Activated naive CD4-positive, alpha-beta T cell treated with anti-CD3 and anti-CD28 coated beads for 36 hours (primary cell): ENCODE results near the gene PRKCB. TPM values are rescaled to one million over a fixed set of nuclear protein-coding genes. Genes with fewer than 3 reads are reported as not detected.

Source experiments
- CTCF ChIA-PET: fragments of 350-600 bp; sonication (Branson Sonifier 250); formaldehyde crosslinking; loops from one replicate; lab custom pipeline; 2021; ENCODE audit warnings: antibody characterized with exemption; lab: Charles Lee
- DNase-seq: peaks from one replicate; pipeline ENCODE4 v3.0.0-alpha.2; 2020
- H3K27ac Mint-ChIP-seq: one replicate; pipeline ENCODE4 v1.8.0; 2021; ENCODE audit warnings: mild to moderate bottlenecking, mixed read lengths
- H3K27me3 Mint-ChIP-seq: one replicate; pipeline ENCODE4 v1.8.0; 2021; ENCODE audit warnings: low read depth, mixed read lengths
- H3K36me3 Mint-ChIP-seq: one replicate; pipeline ENCODE4 v1.8.0; 2021; ENCODE audit warnings: low read depth, mixed read lengths
- H3K4me1 Mint-ChIP-seq: one replicate; pipeline ENCODE4 v1.8.0; 2021; ENCODE audit warnings: low read depth, mixed read lengths
- H3K4me3 Mint-ChIP-seq: one replicate; pipeline ENCODE4 v1.8.0; 2021; ENCODE audit warnings: mild to moderate bottlenecking, moderate library complexity, mixed read lengths
- H3K9me3 Mint-ChIP-seq: one replicate; pipeline ENCODE4 v1.8.0; 2021; ENCODE audit warnings: mixed read lengths
- intact Hi-C: fragments of 100-400 bp; cut with micrococcal nuclease; formaldehyde crosslinking; loops from one replicate; pipeline ENCODE4 v1.15.1; 2023
- total RNA-seq, 2 experiments: library from RNA; stranded (reverse); gene quantifications; one replicate each; pipeline ENCODE4 v1.2.3, GENCODE V29; 2021

The PRKCB gene
- total RNA-seq, 2 experiments from 2014 or later = 37.1 to 38.9 TPM

DNA sequence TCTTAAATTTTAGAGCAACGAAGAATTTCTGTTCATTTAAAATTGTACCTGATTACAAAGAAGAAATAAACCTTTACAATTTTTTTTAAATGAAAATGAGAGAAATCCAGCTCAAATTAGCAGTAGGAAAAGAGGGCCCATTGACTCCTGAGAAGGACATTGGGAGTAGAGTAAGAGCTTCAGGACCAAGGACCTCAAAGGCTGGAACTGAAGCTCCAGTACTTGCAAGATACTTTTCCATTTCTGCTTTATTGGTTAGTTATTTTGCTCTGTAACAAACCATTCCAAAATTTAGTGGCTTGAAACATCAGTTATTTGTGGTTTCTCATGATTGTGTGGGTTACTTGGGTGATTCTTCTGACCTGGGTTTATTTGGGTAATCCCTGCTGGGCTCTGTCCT is 165.9 kb downstream of the PRKCB start:
- H3K36me3 Mint-ChIP-seq = peaks cover 2% of the 10 kb centered on the region
- no peak for DNase-seq
- intact Hi-C loops = no loop called here
- peaks cover 25% of the 10 kb centered on the region for H3K4me1 Mint-ChIP-seq
- H3K4me3 Mint-ChIP-seq = no peak overlapping the region
- CTCF ChIA-PET = interaction anchor here (0.6 to 1.4 kb wide), 3 partner anchors 198 to 222 kb away, joined by 3 to 4 read pairs (median 4); no protein-coding TSS in a partner anchor
- no peak overlapping the region for H3K27ac Mint-ChIP-seq
- no peaks in the 10 kb centered on the region for H3K27me3 Mint-ChIP-seq
- no peaks in the 10 kb centered on the region for H3K9me3 Mint-ChIP-seq

DNA sequence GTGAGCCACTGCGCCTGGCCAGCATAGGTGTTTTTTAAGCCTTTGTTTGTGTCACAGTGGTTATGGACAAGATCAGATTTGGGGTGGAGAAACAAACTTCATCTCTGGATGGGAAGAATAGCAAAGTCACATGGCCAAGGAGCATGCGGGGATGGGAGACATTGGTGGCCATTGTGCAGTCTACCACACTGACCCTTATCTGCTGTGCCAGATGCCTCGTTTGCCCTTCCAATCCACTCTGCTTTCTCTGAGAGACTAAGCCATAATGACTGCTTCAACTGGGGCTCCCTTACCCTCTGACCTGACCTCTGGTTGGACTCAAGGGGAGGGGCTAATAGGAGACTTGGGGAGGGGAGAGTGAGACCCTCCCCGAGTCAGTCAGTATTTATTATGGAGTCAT is 166.8 kb downstream of the PRKCB start:
- intact Hi-C loops = no loop called here
- CTCF ChIA-PET = interaction anchor here (1.3 to 1.4 kb wide), 2 partner anchors 199 to 202 kb away, joined by 3 to 4 read pairs; no protein-coding TSS in a partner anchor
- peaks cover 1% of the 10 kb centered on the region for H3K36me3 Mint-ChIP-seq

DNA sequence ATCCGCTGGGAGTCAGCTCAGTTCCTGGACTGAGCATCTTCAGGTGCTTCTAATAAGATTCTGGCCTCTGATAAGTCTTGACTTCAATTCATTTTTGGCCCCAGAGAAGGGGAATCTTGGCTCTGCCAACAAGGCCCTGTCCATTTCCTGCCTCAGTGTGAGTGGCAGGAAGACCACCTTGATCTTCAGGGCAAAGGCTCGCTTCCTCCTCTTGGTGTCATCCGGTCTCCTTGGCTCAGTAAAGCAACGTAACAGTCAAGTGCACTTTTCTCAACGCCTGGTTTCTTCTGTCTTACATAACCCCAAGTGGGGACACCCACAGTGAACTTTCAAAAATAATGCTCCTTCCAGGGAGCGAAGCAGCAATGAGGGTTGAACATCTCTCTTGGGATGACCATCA is 169.8 kb downstream of the PRKCB start:
- CTCF ChIA-PET = interaction anchor here (1.1 to 2.2 kb wide), 2 partner anchors 142 to 202 kb away, joined by 4 to 13 read pairs; no protein-coding TSS in a partner anchor
- H3K27me3 Mint-ChIP-seq = no peaks in the 10 kb centered on the region

More for the DNA sequence above, 166.8 kb downstream of the PRKCB start:
- DNase-seq = no peak
- Mint-ChIP-seq H3K4me1 (peaks cover 25% of the 10 kb centered on the region), H3K9me3 (no peaks in the 10 kb centered on the region), H3K27ac (no peak overlapping the region), H3K27me3 (no peaks in the 10 kb centered on the region), H3K4me3 (no peak overlapping the region)

DNA sequence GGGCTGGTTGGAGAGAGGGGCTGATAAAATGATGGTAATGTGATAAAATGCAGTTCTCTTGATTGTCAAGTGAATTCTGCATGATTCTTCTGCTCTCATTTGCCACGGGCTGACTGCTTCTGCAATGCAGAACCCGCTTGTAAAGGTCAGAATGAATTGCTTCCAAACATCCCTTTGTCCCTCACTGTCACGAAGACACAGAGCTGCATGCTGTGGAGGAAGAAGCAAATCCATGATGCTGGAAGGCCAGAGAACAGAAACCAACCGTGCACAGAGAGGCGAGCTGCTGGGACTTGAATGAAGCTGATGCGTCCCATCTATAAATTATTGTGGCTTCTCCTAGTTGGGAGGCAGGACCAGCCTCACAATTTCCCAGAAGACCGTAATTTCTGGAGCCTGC is 171.6 kb downstream of the PRKCB start:
- CTCF ChIA-PET = interaction anchor here (1.2 to 2.2 kb wide), 3 partner anchors 29 to 205 kb away, joined by 3 to 13 read pairs (median 6); no protein-coding TSS in a partner anchor
- intact Hi-C loops = no loop called here
- H3K4me1 Mint-ChIP-seq = peaks cover 26% of the 10 kb centered on the region

More for the DNA sequence above, 169.8 kb downstream of the PRKCB start:
- Mint-ChIP-seq H3K27ac (no peak overlapping the region), H3K4me1 (peaks cover 26% of the 10 kb centered on the region), H3K36me3 (no peaks in the 10 kb centered on the region), H3K9me3 (no peaks in the 10 kb centered on the region), H3K4me3 (no peak overlapping the region)
- intact Hi-C loops = no loop called here
- DNase-seq = no peak

DNA sequence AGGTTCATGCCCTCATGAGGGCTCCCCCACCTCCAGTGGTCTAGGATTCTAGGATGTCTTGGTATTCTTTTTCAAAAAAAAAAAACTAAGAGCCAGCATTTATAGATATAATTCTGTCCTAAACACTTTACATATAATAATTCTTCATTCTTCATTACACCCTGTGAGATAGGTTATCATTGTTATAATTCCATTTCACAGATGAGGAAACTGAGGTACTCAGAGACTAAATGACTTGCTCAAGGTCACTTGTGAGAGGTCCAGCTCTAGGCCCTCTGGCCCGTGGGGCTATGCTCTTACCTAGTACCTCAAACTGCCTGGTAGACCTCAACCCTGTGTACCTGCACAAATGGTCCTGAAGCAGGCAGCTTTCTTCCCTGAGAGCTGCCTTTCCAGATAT is 172.2 kb downstream of the PRKCB start:
- CTCF ChIA-PET = interaction anchor here (1.4 to 9.8 kb wide), 3 partner anchors 28 to 203 kb away, joined by 3 to 195 read pairs (median 6); no protein-coding TSS in a partner anchor
- no peak overlapping the region for H3K27ac Mint-ChIP-seq
- intact Hi-C loops = no loop called here
- peaks cover 26% of the 10 kb centered on the region for H3K4me1 Mint-ChIP-seq
- H3K36me3 Mint-ChIP-seq = no peaks in the 10 kb centered on the region
- H3K4me3 Mint-ChIP-seq = no peak overlapping the region
- no peaks in the 10 kb centered on the region for H3K9me3 Mint-ChIP-seq
- DNase-seq = no peak
- no peaks in the 10 kb centered on the region for H3K27me3 Mint-ChIP-seq

More for the DNA sequence above, 171.6 kb downstream of the PRKCB start:
- no peaks in the 10 kb centered on the region for H3K27me3 Mint-ChIP-seq
- no peak for DNase-seq
- H3K4me3 Mint-ChIP-seq = no peak overlapping the region
- H3K27ac Mint-ChIP-seq = no peak overlapping the region
- no peaks in the 10 kb centered on the region for H3K9me3 Mint-ChIP-seq
- no peaks in the 10 kb centered on the region for H3K36me3 Mint-ChIP-seq

DNA sequence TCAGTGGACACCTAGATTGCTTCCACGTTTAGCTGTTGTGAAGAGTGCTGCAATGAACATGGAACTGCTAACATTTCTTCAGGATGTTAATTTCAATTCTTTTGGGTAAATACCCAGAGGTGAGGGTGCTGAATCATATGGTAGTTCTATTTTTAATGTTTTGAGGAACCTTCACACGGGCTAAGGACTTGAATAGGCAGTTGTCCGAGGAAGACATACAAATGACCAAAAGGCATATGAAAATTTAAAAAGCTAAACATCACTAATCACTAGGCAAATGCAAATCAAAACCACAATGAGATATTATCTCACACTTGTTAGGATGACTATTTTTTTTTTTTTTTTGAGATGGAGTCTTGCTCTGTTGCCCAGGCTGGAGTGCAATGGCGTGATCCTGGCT is 173.3 kb downstream of the PRKCB start:
- Mint-ChIP-seq H3K9me3 (no peaks in the 10 kb centered on the region), H3K27me3 (no peaks in the 10 kb centered on the region), H3K4me3 (no peak overlapping the region), H3K36me3 (no peaks in the 10 kb centered on the region), H3K4me1 (peaks cover 34% of the 10 kb centered on the region), H3K27ac (no peak overlapping the region)
- DNase-seq = no peak
- intact Hi-C loops = no loop called here
- CTCF ChIA-PET = interaction anchor here (0.6 to 9.8 kb wide), 10 partner anchors 10 to 496 kb away, joined by 3 to 195 read pairs (median 6); no protein-coding TSS in a partner anchor

DNA sequence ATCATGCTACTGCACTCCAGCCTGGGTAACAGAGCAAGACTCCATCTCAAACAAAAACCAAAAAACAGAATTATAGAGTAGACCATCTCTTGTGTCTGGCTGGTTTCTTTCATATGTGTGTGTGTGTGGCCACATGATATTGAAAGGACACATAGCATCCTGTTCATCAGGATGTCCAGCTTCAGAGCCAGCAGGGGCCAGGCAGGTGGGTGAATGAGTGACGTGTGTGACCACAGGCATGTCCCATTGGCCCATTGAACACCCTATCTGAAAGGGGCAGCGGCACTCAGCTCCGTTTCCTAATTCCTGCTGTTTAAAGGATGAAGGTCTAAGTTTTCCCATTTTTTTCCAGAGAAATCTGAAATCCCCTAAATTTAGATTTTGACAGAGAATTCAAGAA is 174.2 kb downstream of the PRKCB start:
- H3K9me3 Mint-ChIP-seq = no peaks in the 10 kb centered on the region

DNA sequence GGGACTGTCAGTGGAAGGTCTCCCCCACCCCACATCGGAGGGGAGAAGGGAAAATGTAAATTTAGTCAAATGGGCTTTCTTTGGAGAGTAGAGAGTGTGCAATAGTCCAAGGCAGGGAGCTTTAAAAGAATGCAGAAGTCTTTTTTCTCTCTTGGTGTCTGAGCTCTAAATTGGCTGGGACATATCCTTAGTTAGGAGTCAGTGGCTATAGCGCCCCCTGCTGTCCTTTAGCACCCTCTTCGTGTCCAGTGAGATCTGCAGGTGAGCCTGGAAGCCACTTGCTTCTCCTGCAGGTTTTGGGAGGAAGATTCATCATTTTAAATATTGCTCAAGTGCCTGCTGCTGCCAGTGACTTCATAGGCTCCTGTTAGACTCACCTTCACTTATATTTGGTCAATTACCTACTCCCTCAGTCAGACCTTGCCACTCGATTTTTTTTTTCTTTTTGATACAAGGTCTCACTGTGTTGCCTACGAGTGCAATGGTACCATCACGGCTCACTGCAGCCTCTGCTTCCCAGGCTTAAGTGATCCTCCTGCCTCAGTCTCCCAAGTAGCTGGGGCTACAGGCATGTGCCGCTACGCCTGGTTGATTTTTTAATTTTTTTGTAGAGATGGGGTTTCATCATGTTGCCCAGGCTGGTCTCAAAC is 174.8 kb downstream of the PRKCB start:
- Mint-ChIP-seq H3K36me3 (no peaks in the 10 kb centered on the region), H3K27ac (no peak overlapping the region), H3K27me3 (no peaks in the 10 kb centered on the region), H3K4me1 (peaks cover 43% of the 10 kb centered on the region), H3K4me3 (no peak overlapping the region), H3K9me3 (no peaks in the 10 kb centered on the region)
- CTCF ChIA-PET = interaction anchor here (0.5 to 9.8 kb wide), 41 partner anchors 10 to 494 kb away, joined by 3 to 195 read pairs (median 4); no protein-coding TSS in a partner anchor
- intact Hi-C loops = loop anchor here (1.0 to 5.0 kb wide), 4 partner anchors 58 to 275 kb away; no protein-coding TSS in a partner anchor
- DNase-seq = peak; percentile 93

More for the DNA sequence above, 174.2 kb downstream of the PRKCB start:
- no peak overlapping the region for H3K27ac Mint-ChIP-seq
- intact Hi-C loops = loop anchor here (1.0 to 5.0 kb wide), 4 partner anchors 58 to 275 kb away; no protein-coding TSS in a partner anchor
- no peaks in the 10 kb centered on the region for H3K36me3 Mint-ChIP-seq
- no peak for DNase-seq
- no peaks in the 10 kb centered on the region for H3K27me3 Mint-ChIP-seq
- CTCF ChIA-PET = interaction anchor here (0.5 to 9.8 kb wide), 40 partner anchors 10 to 495 kb away, joined by 3 to 195 read pairs (median 4); no protein-coding TSS in a partner anchor
- no peak overlapping the region for H3K4me3 Mint-ChIP-seq
- H3K4me1 Mint-ChIP-seq = peaks cover 41% of the 10 kb centered on the region

DNA sequence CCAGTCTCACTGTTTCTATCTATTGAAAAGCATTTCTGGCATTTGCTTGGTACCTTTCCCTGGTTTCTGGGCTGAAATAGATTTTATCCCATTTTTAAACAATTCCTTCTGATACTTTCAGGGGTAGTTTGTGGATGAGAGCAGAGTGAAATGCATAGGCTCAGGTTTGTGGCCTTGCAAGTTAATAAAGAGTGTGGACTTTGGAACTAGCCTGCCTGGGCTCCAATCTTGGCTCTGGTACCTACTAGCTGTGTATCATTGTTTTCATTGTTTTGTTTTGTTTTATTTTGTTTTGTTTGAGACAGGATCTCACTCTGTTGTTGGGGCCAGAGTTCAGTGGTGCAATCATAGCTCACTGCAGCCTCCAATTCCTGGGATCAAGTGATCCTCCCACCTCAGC is 175.5 kb downstream of the PRKCB start:
- Mint-ChIP-seq H3K4me1 (peaks cover 39% of the 10 kb centered on the region), H3K36me3 (no peaks in the 10 kb centered on the region), H3K27me3 (no peaks in the 10 kb centered on the region), H3K4me3 (no peak overlapping the region), H3K9me3 (no peaks in the 10 kb centered on the region), H3K27ac (no peak overlapping the region)
- CTCF ChIA-PET = interaction anchor here (0.8 to 9.8 kb wide), 8 partner anchors 12 to 213 kb away, joined by 3 to 195 read pairs (median 6); no protein-coding TSS in a partner anchor
- DNase-seq = no peak
- intact Hi-C loops = loop anchor here (5.0 kb wide), 1 partner anchor 59 kb away; no protein-coding TSS in a partner anchor

DNA sequence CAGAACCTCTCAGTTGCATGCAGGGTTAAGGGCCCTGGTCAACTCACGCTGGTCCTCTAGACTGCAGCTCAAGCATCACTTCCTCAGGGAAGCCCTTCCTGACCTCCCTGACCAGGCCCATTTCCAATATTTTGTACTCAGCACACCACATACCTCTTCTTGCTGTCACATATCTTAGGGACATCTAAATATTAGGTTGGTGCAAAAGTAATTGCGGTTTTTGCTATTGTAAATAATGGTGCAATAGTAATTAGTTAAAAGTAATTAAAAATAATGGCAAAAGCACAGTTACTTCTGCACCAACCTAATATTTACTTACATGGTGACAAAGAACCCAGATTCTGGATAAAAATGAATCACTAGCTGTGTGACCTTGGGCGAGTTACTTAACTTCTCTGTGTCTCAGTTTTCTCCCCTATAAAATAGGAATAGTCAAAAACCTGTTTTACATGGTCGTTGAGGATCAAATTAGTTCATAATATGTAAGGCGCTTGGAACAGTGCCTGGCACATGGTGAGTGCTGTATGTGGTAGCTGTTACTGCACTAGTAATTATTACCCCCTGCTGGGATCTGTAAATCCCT is 177.4 kb downstream of the PRKCB start:
- no peaks in the 10 kb centered on the region for H3K36me3 Mint-ChIP-seq
- no peak overlapping the region for H3K27ac Mint-ChIP-seq
- no peak overlapping the region for H3K4me3 Mint-ChIP-seq
- no peaks in the 10 kb centered on the region for H3K9me3 Mint-ChIP-seq
- no peak for DNase-seq
- intact Hi-C loops = loop anchor here (5.0 kb wide), 1 partner anchor 61 kb away; no protein-coding TSS in a partner anchor
- H3K27me3 Mint-ChIP-seq = no peaks in the 10 kb centered on the region
- peaks cover 45% of the 10 kb centered on the region for H3K4me1 Mint-ChIP-seq
- CTCF ChIA-PET = interaction anchor here (5.0 to 9.8 kb wide), 2 partner anchors 23 to 209 kb away, joined by 21 to 195 read pairs; no protein-coding TSS in a partner anchor

DNA sequence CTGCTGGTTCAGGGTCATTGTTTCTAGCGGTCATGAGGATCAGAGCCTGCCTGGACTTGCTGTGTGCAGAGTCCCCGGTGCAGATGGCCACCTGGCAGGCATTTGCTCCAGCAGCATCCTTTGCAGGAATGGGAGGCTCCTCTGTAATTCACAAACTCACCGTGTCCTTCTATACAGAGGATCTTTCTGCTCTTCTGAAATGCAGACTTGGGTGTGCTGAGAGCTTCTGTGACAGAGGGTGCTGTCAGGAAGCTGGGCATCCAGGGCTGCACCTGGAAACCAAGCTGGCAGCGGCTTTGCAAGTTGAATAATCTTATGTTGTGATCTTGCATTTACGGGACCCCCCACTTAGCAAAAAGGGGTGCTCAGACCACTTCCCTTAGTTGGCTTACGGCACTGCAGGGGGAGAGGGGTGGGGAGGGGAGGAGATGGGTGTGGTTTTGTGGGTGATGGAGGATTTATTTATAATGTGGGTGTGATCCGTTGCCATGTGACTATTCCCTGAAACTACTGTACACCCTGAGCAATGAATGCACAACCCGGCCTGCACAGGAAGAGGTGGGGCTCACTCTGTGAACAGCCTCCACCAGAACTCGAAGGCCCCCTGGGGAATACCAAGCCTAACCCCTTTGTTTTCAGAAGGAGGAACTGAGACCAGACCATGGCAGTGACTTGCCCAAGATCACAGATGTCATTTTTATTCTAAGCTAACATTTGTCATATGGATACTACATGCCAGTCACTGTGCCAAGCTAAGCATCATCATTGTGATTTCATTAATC is 178.3 kb downstream of the PRKCB start:
- H3K4me3 Mint-ChIP-seq = no peak overlapping the region
- H3K9me3 Mint-ChIP-seq = no peaks in the 10 kb centered on the region
- intact Hi-C loops = loop anchor here (1.0 to 5.0 kb wide), 5 partner anchors 23 to 336 kb away; partner anchors contain the start of gene PLK1
- peak; percentile 84 for DNase-seq
- peak overlapping the region; percentile 33 for H3K27ac Mint-ChIP-seq
- H3K27me3 Mint-ChIP-seq = no peaks in the 10 kb centered on the region
- H3K36me3 Mint-ChIP-seq = no peaks in the 10 kb centered on the region
- CTCF ChIA-PET = interaction anchor here (1.3 to 9.8 kb wide), 3 partner anchors 23 to 209 kb away, joined by 3 to 195 read pairs (median 21); no protein-coding TSS in a partner anchor
- peaks cover 37% of the 10 kb centered on the region for H3K4me1 Mint-ChIP-seq
